HUES6 (cell line): ENCODE measurements around the gene ZFP1.
"Not testable (repeated sequence)": the region's sequence is repeated elsewhere in the genome, so short reads cannot be mapped to it uniquely, and the experiment has no call there.

Experiments
- H3K27ac ChIP-seq: 2 replicates; pipeline ENCODE4 v1.7.0; 2013; ENCODE audit warnings: low read depth, mild to moderate bottlenecking, low read length, inconsistent platforms
- H3K27me3 ChIP-seq: 2 replicates; pipeline ENCODE4 v1.6.1; 2013; ENCODE audit warnings: low read length; ENCODE audit not compliant: control insufficient read depth, insufficient read depth
- H3K36me3 ChIP-seq: 2 replicates; pipeline ENCODE4 v1.6.1; 2013; ENCODE audit warnings: low read length; ENCODE audit not compliant: control insufficient read depth, insufficient read depth
- H3K4me1 ChIP-seq: 2 replicates; pipeline ENCODE4 v1.6.1; 2013; ENCODE audit warnings: low read length; ENCODE audit not compliant: control insufficient read depth, insufficient read depth
- H3K4me3 ChIP-seq: 2 replicates; pipeline ENCODE4 v1.5.1; 2013; ENCODE audit warnings: low read depth, low read length
- H3K9ac ChIP-seq: one replicate; pipeline ENCODE4 v1.6.1; 2013; ENCODE audit warnings: mild to moderate bottlenecking, low read length
- H3K9me3 ChIP-seq: 2 replicates; pipeline ENCODE4 v1.6.1; 2013; ENCODE audit warnings: low read depth, low read length; ENCODE audit not compliant: control insufficient read depth, insufficient read depth

The ZFP1 gene

DNA sequence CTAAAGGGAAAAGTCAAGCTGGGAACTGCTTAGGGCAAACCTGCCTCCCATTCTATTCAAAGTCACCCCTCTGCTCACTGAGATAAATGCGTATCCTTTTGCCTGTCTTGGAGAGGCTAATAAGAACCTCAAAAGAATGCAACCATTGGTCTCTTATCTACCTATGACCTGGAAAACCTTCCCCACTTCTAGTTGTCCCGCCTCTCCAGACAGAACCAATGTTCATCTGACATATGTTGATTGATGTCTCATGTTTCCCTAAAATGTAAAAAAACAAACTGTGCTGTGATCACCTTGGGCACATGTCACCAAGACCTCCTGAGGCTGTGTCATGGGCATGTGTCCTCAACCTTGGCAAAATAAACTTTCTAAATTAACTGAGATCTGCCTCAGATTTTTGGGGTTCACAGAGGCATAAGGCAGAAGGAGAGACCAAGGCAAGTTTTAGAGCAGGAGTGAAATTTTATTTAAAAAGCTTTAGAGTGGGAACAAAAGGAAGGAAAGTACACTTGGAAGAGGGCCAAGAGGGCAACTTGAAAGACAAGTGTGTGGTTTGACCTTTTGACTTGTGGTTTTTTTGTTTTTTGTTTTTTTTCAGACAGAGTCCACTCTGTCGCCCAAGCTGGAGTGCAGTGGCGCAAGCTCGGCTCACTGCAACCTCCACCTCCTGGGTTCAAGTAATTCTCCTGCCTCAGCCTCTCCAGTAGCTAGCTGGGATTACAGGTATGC, 18.7 kb upstream of the ZFP1 start:
- H3K9ac ChIP-seq, H3K27me3 ChIP-seq, H3K4me1 ChIP-seq, H3K36me3 ChIP-seq, H3K27ac ChIP-seq, H3K4me3 ChIP-seq: not testable (repeated sequence)
- H3K9me3 ChIP-seq, result peaks cover 24% of the 10 kb centered on the region

DNA sequence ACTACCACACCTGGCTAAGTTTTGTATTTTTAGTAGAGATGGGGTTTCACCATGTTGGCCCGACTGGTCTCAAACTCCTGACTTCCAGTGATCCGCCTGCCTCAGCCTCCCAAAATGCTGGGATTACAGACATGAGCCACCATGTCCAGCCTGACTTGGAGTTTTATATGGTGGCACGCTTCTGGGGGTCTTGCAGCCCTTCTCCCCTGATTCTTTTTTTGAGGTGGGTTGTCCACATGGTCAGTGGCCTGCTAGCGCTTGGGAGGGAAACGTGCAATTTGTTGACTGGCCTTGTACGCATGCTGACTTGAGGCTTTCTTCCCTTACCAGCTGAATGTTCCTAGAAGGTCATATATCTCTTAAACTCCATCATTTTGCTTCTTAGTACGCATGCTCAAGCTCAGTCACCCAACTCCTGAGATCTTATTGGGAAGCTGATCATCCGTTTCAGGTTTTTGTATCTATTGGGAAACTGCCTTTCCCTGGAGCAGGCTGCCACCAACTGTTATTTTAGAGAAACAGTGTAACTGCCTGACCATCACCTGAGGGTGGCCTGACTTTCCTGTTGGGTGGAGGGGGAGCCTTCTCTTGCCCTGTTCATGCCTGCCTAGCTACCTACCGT, 18.1 kb upstream of the ZFP1 start:
- H3K36me3 ChIP-seq, result no peaks in the 10 kb centered on the region
- peaks cover 24% of the 10 kb centered on the region for H3K9me3 ChIP-seq
- no peak overlapping the region for H3K27ac ChIP-seq
- no peaks in the 10 kb centered on the region for H3K27me3 ChIP-seq
- H3K4me3 ChIP-seq, result no peak overlapping the region
- H3K9ac ChIP-seq, result no peak overlapping the region
- H3K4me1 ChIP-seq, result peaks cover 4% of the 10 kb centered on the region; the same call in 1 of the 2 replicates

DNA sequence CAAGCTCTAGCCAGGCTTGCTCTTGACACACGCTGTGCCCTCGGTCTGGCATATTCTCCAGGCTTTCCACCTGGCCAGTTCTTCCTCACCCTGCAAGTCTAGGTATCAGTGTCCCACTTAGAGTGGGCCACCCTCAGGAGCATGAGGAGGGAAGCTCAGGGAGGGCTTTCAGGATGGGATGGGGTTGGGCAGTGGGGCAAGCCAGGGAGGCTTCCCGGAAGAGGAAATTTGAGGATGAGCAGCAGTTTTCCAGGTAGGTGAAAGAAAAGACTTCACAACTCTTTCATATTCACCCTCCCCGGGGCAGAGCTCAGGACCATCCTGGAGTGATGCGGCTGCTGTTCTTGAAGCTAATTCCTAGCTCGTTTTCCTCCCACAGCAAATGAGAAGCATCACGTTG, 17.2 kb upstream of the ZFP1 start:
- H3K27me3 ChIP-seq, result no peaks in the 10 kb centered on the region
- no peaks in the 10 kb centered on the region for H3K36me3 ChIP-seq
- H3K4me1 ChIP-seq, result peaks cover 4% of the 10 kb centered on the region; the same call in 1 of the 2 replicates
- H3K9me3 ChIP-seq, result peaks cover 24% of the 10 kb centered on the region
- H3K9ac ChIP-seq, result no peak overlapping the region
- H3K4me3 ChIP-seq, result no peak overlapping the region
- H3K27ac ChIP-seq, result no peak overlapping the region

- no peak overlapping the region for H3K9ac ChIP-seq
- no peaks in the 10 kb centered on the region for H3K36me3 ChIP-seq
- H3K4me3 ChIP-seq, result no peak overlapping the region
- no peaks in the 10 kb centered on the region for H3K9me3 ChIP-seq
- no peak overlapping the region for H3K27ac ChIP-seq
- peaks cover 7% of the 10 kb centered on the region for H3K4me1 ChIP-seq
- H3K27me3 ChIP-seq, result no peaks in the 10 kb centered on the region
These were observed 10.1 kb upstream of the ZFP1 start for GRCh38 chr16:75138233-75138632.

DNA sequence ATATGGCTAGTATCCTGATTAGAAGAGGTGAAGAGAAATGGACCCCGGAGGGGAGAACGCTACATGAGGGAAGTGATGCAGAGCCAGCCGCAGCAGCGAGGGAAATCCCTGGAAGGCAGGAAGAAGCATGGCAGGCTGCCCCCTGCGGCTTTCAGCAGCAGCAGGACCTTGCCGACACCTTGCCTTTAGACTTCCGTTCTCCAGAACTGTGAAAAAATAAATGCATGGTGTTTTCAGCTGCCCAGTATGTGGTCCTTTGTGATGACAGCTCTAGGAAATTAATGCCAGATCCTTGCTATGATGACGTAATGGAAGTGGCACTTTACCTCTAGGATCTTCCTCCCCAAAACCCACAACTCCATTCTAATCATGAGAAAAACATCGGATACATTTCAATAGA, 9.7 kb upstream of the ZFP1 start:
- H3K27me3 ChIP-seq, result no peaks in the 10 kb centered on the region
- H3K27ac ChIP-seq, result no peak overlapping the region
- no peaks in the 10 kb centered on the region for H3K36me3 ChIP-seq
- H3K9ac ChIP-seq, result no peak overlapping the region
- no peaks in the 10 kb centered on the region for H3K9me3 ChIP-seq
- H3K4me1 ChIP-seq, result peaks cover 7% of the 10 kb centered on the region
- no peak overlapping the region for H3K4me3 ChIP-seq

DNA sequence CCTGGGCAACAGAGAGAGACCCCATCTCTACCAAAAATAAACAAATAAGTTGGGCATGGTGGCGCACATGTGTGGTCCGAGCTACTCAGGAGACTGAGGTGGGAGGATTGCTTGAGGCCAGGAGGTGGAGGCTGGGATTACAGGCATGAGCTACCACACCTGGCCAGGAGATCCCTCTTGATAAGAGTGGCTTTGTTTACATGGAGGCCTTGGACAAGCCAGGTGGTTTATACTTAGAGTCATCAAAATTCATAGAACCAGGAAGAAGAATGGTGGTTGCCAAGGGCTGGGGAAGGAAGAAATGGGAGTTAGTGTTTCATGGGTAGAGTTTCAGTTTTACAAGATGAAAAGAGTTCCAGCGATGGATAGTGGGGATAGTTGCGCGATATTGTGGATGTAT, 8.8 kb upstream of the ZFP1 start:
- Histone ChIP-seq H3K27ac (no peak overlapping the region), H3K27me3 (no peaks in the 10 kb centered on the region), H3K4me1 (peaks cover 7% of the 10 kb centered on the region), H3K4me3 (no peak overlapping the region), H3K9me3 (no peaks in the 10 kb centered on the region), H3K9ac (no peak overlapping the region), H3K36me3 (no peaks in the 10 kb centered on the region)

- Histone ChIP-seq H3K4me3 (no peak overlapping the region), H3K27me3 (no peaks in the 10 kb centered on the region), H3K9ac (no peak overlapping the region), H3K27ac (no peak overlapping the region), H3K9me3 (peaks cover 5% of the 10 kb centered on the region), H3K36me3 (no peaks in the 10 kb centered on the region), H3K4me1 (no peaks in the 10 kb centered on the region)
These were observed 4.4 kb upstream of the ZFP1 start for GRCh38 chr16:75143941-75144340.

GRCh38 chr16:75147968-75148310, 385 bp upstream of the ZFP1 start:
- Histone ChIP-seq H3K9me3 (peaks cover 28% of the 10 kb centered on the region), H3K4me1 (no peaks in the 10 kb centered on the region), H3K27ac (no peak overlapping the region), H3K9ac (no peak overlapping the region), H3K4me3 (peak overlapping the region; percentile 98), H3K36me3 (peaks cover 15% of the 10 kb centered on the region), H3K27me3 (no peaks in the 10 kb centered on the region)

DNA sequence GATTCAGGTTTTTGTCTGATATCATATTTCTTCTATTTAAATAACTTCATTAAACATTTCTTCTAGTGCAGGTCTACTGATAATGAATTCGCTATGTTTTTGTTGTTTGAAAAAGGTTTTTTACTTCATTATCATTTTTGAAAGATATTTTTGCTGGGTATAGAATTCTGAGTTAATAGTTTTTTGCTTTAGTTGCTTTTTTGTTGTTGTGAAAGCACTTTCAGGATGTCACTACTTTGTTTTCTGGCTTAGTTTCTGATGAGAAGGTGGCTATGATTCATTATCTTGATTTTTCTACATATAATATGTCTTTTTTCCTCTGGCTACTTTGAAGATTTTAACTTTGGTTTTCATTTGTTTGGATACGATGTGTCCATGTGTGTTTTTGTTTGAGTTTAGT, 3.5 kb downstream of the ZFP1 start:
- no peaks in the 10 kb centered on the region for H3K27me3 ChIP-seq
- H3K9ac ChIP-seq, result no peak overlapping the region
- H3K9me3 ChIP-seq, result peaks cover 36% of the 10 kb centered on the region
- peaks cover 50% of the 10 kb centered on the region for H3K36me3 ChIP-seq
- H3K27ac ChIP-seq, result no peak overlapping the region
- no peak overlapping the region for H3K4me3 ChIP-seq
- no peaks in the 10 kb centered on the region for H3K4me1 ChIP-seq

DNA sequence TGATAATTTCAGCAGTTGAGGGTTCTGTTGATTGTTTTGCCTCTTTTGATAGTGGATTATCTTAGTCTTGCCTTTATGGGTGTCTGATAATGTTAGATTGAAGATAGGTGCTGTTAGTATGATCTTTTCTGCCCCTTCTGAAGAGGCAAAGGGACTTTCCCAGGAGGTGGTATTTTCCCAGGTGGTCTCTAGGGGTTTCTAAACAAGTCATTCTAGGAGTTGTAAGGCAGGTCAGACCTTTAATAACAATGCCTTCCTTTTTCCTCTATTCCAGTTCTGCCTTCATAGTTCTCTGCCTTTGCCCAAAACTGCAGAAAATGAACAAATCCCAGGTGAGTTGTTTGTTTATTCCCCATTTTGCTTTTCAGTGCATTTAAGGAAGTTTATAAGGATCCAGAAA, 4.3 kb downstream of the ZFP1 start:
- Histone ChIP-seq H3K27ac (no peak overlapping the region), H3K4me1 (no peaks in the 10 kb centered on the region), H3K27me3 (no peaks in the 10 kb centered on the region), H3K4me3 (no peak overlapping the region), H3K9ac (no peak overlapping the region), H3K9me3 (peaks cover 42% of the 10 kb centered on the region), H3K36me3 (peaks cover 58% of the 10 kb centered on the region)

DNA sequence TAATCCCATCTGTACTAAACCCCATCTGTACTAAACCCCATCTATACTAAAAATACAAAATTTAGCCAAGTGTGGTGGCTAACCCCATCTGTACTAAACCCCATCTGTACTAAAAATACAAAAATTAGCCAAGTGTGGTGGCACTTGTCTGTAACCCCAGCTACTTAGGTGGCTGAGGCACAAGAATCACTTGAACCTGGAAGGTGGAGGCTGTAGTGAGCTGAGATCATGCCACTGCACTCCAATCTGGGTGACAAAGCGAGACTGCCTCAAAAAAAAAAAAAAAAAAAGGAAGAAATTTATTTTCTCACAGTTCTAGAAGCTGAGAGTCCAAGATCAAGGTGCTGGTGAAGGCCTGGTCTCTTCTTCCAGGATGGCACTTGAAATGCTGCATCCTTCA, 12.1 kb downstream of the ZFP1 start:
- no peak overlapping the region for H3K4me3 ChIP-seq
- no peaks in the 10 kb centered on the region for H3K27me3 ChIP-seq
- no peak overlapping the region for H3K9ac ChIP-seq
- H3K9me3 ChIP-seq, result peaks cover 38% of the 10 kb centered on the region; the same call in 1 of the 2 replicates
- no peak overlapping the region for H3K27ac ChIP-seq
- no peaks in the 10 kb centered on the region for H3K4me1 ChIP-seq
- H3K36me3 ChIP-seq, result peaks cover 43% of the 10 kb centered on the region
